HepG2 (cell line): ENCODE measurements around the gene HNRNPM. TPM values are rescaled to one million over a fixed set of nuclear protein-coding genes. Genes with fewer than 3 reads are reported as not detected.

Experiments used
- CEBPB ChIP-seq: IDR thresholded peaks from 2 replicates; pipeline ENCODE4 v1.6.1; 2011; ENCODE audit warnings: low read depth, low read length, improper control_type of control experiment, borderline replicate concordance
- DR1 ChIP-seq: sonication (generic); formaldehyde crosslinking; IDR thresholded peaks from 2 replicates; pipeline ENCODE4 v1.8.0; 2021; ENCODE audit warnings: mild to moderate bottlenecking, missing genetic modification reagents, inconsistent platforms
- EEA1 ChIP-seq: sonication (generic); formaldehyde crosslinking; IDR thresholded peaks from 2 replicates; pipeline ENCODE4 v1.5.1; 2020; ENCODE audit warnings: mild to moderate bottlenecking, missing genetic modification reagents, borderline replicate concordance
- GATAD1 ChIP-seq: IDR thresholded peaks from 2 replicates; pipeline ENCODE4 v1.6.1; 2016; ENCODE audit warnings: missing genetic modification reagents, missing compliant biosample characterization
- KDM5A ChIP-seq: fragments of 200-600 bp; sonication (generic); IDR thresholded peaks from 2 replicates; pipeline ENCODE4 v1.7.0; 2018; ENCODE audit warnings: antibody characterized with exemption, mild to moderate bottlenecking, low read length, borderline replicate concordance
- MXD3 ChIP-seq: IDR thresholded peaks from 2 replicates; pipeline ENCODE4 v1.6.1; 2016; ENCODE audit warnings: mild to moderate bottlenecking, missing biosample characterization, missing genetic modification reagents
- RARG ChIP-seq: sonication (generic); formaldehyde crosslinking; IDR thresholded peaks from 2 replicates; pipeline ENCODE4 v1.4.0; 2020; ENCODE audit warnings: low read depth, mild to moderate bottlenecking, missing genetic modification reagents
- SMARCE1 ChIP-seq: fragments of 450-650 bp; IDR thresholded peaks from 2 replicates; pipeline ENCODE4 v1.6.1; 2017; ENCODE audit warnings: borderline replicate concordance
- SRY ChIP-seq: sonication (generic); formaldehyde crosslinking; IDR thresholded peaks from 2 replicates; pipeline ENCODE4 v1.8.0; 2022; ENCODE audit warnings: mild to moderate bottlenecking, missing genetic modification reagents
- TBX3 ChIP-seq: fragments of 450-650 bp; IDR thresholded peaks from 2 replicates; pipeline ENCODE4 v1.6.1; 2017; ENCODE audit warnings: antibody characterized with exemption, mild to moderate bottlenecking, inconsistent platforms, borderline replicate concordance
- ZNF205 ChIP-seq: IDR thresholded peaks from 2 replicates; pipeline ENCODE4 v1.6.1; 2018; ENCODE audit warnings: missing biosample characterization, missing genetic modification reagents
- ZNF230 ChIP-seq: sonication (generic); formaldehyde crosslinking; IDR thresholded peaks from 2 replicates; pipeline ENCODE4 v1.4.0; 2020; ENCODE audit warnings: mild to moderate bottlenecking, missing genetic modification reagents
- ZNF577 ChIP-seq: sonication (generic); formaldehyde crosslinking; IDR thresholded peaks from 2 replicates; pipeline ENCODE4 v1.4.0; 2020; ENCODE audit warnings: mild to moderate bottlenecking, low read depth, missing genetic modification reagents, borderline replicate concordance
- ZNF687 ChIP-seq: sonication (generic); formaldehyde crosslinking; IDR thresholded peaks from 2 replicates; pipeline ENCODE4 v1.5.1; 2020; ENCODE audit warnings: mild to moderate bottlenecking, missing genetic modification reagents, moderate library complexity
- ZNF879 ChIP-seq: sonication (generic); formaldehyde crosslinking; IDR thresholded peaks from 2 replicates; pipeline ENCODE4 v1.8.1; 2023; ENCODE audit warnings: missing genetic modification reagents
- ZSCAN22 ChIP-seq: sonication (generic); formaldehyde crosslinking; IDR thresholded peaks from 2 replicates; pipeline ENCODE4 v1.4.0; 2020; ENCODE audit warnings: mild to moderate bottlenecking, missing genetic modification reagents
- ZSCAN9 ChIP-seq: IDR thresholded peaks from 2 replicates; pipeline ENCODE4 v1.6.1; 2016; ENCODE audit warnings: borderline replicate concordance
- polyA plus RNA-seq, 8 experiments: library from polyadenylated mRNA; depleted of rRNA in 3 of 8; stranded (reverse) in 7 of 8; unstranded in 1 of 8; fragments of >200 nt; fragmentation: Illumina TruSeq in 4 of 8; extraction: Trizol in 4 of 8; gene quantifications; 2 replicates each; pipeline versions ENCODE4 v1.2.1 to v1.2.3, GENCODE V29; 2011 to 2016; ENCODE audit warnings: low read depth in 4 of 8, missing spikeins in 1 of 8, mixed read lengths in 1 of 8; ENCODE audit not compliant: insufficient read depth in 1 of 8
- total RNA-seq, 5 experiments: library from RNA; depleted of rRNA; stranded (reverse); fragments of >200 nt; fragmentation: Illumina TruSeq; extraction: Trizol; gene quantifications; 2 replicates each; pipeline ENCODE4 v1.2.3, GENCODE V29; 2016; ENCODE audit warnings: low read depth in 1 of 5
- TF ChIP-seq, protein P1 (sequence below): sonication (generic); formaldehyde crosslinking; IDR thresholded peaks from 2 replicates; pipeline ENCODE4 v1.9.0; 2021; ENCODE audit warnings: missing genetic modification reagents, borderline replicate concordance
- TF ChIP-seq, protein P2 (sequence below): sonication (generic); formaldehyde crosslinking; IDR thresholded peaks from 2 replicates; pipeline ENCODE4 v1.4.0; 2020; ENCODE audit warnings: low read depth, mild to moderate bottlenecking, missing genetic modification reagents

Gene HNRNPM
- total and polyA plus RNA-seq, 2 of the 13 experiments (the other 11 are each of a cell fraction or from before 2014, with no cell fraction given), result 56.7 to 102 TPM

DNA sequence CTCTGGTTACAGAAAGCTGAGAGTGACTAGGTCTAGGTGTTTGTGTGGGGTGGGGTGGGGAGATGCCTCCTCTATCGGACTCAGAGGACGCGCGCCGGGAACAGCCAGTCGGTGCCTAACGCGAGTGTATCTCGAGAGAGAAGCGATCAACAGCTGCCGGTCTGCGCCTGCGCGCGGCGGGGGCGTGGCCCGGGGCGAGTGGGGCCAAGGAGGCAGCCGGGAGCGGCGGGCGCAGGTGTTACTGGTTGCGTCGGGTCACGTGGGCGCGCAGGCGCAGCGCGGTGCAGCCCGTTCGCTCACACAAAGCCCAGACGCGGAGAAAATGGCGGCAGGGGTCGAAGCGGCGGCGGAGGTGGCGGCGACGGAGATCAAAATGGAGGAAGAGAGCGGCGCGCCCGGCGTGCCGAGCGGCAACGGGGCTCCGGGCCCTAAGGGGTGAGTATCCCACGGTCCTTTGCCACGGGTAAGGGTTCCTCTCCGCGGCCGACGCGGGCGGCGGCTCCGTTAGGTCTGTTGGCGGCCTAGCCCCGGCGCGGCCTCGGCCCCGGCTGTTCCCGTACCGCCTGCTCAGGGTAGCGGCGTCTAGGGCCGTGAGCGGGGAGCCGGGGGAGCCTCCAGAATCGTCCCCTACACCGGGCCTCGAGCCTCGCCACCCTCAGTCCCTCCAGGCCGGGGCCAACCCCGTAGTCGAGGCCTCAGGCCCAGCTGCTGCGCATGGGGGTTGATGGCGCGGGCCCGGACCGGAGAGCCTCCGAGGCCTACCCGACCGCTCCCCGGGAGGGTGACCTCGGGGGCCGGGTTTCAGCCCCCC is at the start of gene HNRNPM (continued):
- TF ChIP-seq, protein P1, sequence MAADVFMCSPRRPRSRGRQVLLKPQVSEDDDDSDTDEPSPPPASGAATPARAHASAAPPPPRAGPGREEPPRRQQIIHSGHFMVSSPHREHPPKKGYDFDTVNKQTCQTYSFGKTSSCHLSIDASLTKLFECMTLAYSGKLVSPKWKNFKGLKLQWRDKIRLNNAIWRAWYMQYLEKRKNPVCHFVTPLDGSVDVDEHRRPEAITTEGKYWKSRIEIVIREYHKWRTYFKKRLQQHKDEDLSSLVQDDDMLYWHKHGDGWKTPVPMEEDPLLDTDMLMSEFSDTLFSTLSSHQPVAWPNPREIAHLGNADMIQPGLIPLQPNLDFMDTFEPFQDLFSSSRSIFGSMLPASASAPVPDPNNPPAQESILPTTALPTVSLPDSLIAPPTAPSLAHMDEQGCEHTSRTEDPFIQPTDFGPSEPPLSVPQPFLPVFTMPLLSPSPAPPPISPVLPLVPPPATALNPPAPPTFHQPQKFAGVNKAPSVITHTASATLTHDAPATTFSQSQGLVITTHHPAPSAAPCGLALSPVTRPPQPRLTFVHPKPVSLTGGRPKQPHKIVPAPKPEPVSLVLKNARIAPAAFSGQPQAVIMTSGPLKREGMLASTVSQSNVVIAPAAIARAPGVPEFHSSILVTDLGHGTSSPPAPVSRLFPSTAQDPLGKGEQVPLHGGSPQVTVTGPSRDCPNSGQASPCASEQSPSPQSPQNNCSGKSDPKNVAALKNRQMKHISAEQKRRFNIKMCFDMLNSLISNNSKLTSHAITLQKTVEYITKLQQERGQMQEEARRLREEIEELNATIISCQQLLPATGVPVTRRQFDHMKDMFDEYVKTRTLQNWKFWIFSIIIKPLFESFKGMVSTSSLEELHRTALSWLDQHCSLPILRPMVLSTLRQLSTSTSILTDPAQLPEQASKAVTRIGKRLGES, result 0 out of 2 replicates have a peak, but pooled peaks have one; percentile 44
- TF ChIP-seq, protein P2, sequence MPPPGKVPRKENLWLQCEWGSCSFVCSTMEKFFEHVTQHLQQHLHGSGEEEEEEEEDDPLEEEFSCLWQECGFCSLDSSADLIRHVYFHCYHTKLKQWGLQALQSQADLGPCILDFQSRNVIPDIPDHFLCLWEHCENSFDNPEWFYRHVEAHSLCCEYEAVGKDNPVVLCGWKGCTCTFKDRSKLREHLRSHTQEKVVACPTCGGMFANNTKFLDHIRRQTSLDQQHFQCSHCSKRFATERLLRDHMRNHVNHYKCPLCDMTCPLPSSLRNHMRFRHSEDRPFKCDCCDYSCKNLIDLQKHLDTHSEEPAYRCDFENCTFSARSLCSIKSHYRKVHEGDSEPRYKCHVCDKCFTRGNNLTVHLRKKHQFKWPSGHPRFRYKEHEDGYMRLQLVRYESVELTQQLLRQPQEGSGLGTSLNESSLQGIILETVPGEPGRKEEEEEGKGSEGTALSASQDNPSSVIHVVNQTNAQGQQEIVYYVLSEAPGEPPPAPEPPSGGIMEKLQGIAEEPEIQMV (CRISPR knock-in tag), result peak; percentile 85
- no peak for TF ChIP-seq ZNF577 (CRISPR knock-in tag)
- TF ChIP-seq KDM5A, result peak; percentile 20; the same call in 1 of the 2 replicates
- TF ChIP-seq ZNF687 (CRISPR knock-in tag), result peak; percentile 88
- TF ChIP-seq GATAD1 (CRISPR knock-in tag), result peak; percentile 75; the same call in 1 of the 2 replicates
- TF ChIP-seq ZNF205 (CRISPR knock-in tag), result no peak
- TF ChIP-seq ZSCAN9, result peak; percentile 76; the same call in 1 of the 2 replicates
- TF ChIP-seq TBX3, result peak; percentile 30; the same call in 1 of the 2 replicates
- TF ChIP-seq SRY (CRISPR knock-in tag), result peak; percentile 88; the same call in 1 of the 2 replicates
- 0 out of 2 replicates have a peak, but pooled peaks have one; percentile 21 for TF ChIP-seq DR1 (CRISPR knock-in tag)
- peak; percentile 89 for TF ChIP-seq MXD3 (CRISPR knock-in tag)
- no peak; the same call in 1 of the 2 replicates for TF ChIP-seq ZNF230
- TF ChIP-seq EEA1 (CRISPR knock-in tag), result no peak
- TF ChIP-seq ZSCAN22 (CRISPR knock-in tag), result peak; percentile 99
- TF ChIP-seq ZNF879 (CRISPR knock-in tag), result 0 out of 2 replicates have a peak, but pooled peaks have one; percentile 84
- no peak for TF ChIP-seq SMARCE1
- no peak for TF ChIP-seq CEBPB
- TF ChIP-seq RARG (CRISPR knock-in tag), result no peak
